GM21515 (cell line): ENCODE data around the gene SLC9A3.

Experiments used
- ATAC-seq: cut with Tn5 transposase; IDR thresholded peaks from one replicate; pipeline ENCODE4 v1.9.1; 2021; ENCODE audit not compliant: unreplicated experiment

Gene SLC9A3

DNA sequence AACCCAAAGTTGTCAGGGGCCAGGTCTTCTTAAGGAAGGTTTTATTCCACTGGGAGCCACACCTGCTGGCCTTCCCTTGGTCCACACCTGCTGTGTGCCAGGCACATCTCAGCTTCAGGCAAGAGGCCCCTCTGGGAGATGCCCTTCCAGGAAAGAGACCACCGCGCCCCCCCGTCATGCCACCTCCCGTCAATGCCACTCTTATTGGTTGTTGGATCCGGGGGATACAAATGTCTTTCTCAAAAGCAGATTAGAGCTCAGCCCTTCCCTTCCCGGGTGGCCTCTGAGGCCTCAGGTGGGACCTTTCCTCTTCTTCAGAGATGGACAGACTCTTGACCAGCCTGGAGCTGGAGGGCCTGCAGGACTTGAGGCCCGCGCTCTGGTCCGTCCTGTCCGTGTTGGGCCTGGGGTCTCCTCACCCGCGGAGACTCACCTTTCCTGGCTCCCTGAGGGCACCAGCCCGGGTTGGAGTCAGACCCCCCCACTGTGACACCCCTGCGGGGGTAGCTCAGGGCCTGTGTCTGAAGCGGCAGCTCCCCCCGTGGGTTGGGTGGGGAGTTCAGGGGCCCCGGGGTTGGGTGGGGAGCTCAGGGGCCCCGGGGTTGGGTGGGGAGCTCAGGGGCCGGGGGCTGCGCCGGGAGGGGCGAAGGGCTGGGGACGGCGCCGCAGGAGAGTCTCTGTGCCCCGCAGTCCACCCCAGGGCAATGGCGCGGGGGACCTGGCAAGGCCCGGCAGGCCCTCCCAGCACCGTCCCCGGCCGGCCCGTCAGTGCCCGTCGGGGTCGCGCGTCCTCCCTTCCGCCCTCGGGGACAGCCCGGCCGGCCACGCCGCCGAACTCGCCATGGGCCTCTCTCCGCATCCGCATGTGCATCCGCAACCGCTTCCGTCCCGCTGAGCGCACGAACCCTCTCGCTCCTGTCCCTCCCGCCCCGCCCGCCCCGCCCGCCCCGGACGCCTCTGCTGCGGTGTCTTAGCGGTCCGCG is 3.7 kb upstream of the SLC9A3 start:
- ATAC-seq = no peak

GRCh38 chr5:526456-527088 is 2.3 kb upstream of the SLC9A3 start:
- no peak for ATAC-seq

DNA sequence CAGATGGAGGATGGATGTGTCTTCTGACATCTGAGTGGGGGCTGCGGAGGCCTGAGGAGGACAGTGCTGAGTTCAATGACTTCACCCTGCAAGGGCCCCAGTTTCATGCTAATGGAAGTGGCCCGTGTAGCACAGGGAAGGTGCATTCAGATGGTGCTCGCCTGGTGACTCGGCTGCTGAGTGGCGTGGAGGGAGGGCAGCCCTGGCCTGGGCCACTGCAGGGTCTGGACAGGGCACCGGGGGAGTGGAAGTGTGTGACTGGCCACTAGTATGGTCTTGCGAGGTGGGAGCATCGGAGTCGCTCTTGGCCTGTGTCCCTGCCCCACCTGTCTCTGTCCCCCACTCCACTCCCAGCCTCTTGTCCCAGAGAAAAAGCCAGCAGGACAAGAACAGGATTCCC is 1.7 kb upstream of the SLC9A3 start:
- no peak for ATAC-seq

DNA sequence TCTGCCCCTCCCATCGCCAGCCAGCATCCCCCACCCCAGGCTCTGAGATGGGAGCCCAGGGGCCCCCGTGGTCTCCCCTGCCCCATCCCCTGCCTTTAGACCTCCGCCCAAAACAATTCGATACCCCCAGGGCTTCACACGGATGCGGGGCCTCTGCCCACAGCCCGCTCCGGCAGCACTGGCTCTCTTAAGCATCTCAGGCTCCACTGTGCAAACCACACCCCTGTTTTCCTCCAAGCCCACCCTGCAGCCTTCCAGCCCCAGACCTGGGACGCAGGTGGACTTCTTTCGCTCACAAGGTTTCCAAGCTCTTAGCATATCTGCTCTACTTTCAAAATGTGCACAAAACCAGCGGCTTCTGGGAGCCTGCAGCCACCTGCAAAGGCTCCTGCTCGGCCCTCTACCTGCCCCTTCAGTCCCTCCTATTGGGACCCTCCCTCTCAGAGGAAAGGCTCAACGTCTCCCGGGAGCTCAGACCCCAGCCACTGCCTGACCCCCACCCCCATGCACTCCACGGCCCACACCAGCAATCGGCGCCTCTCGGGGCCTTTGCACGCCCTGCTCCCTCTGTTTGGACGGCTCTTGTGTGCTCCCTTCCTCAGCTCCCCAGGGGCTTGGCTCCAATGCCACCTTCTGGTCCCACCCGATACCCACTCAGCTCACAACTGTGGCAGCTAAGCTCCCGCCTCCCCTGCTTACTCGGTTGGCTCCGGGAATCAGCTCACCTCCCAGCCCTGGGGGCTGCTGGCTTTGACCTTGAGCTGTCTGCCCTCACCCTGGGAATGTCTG is 918 bp upstream of the SLC9A3 start:
- ATAC-seq = no peak

DNA sequence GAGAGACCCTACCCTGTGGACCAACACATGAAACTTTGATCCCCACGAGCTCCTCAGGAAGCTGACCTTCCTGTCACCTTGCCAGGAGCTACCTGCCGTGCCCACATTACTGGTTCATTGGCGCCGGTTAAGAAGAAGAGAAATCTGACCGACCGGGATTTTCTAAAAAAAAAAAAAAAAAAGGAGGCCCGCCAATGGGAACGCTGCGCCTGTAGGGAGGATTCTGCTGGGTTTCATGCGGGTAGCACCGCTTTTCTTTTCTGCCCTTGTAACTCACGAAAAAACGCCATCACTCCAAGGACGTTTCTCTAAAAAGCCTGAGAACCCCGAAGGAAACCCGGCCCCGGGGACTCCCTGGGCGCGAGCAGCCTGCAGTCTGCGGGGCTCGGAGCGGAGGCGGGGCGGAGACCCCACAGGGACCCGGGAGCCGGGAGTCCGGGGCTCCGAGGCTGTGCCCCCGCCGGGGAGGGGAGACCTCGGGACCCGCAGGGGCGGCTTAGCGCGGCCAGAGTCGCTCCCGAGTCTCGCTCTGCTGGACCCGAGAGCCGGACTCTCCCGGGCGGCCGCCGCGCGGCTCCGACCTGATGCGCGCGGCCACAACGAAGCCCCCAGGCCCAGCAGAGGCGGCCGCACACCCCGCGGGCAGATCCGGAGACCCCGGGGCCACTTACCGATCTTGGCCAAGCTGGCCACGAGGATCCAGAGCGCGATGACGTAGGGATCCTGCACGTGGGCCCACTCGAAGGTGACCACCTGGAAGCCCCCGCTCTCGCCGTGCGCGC is 617 bp downstream of the SLC9A3 start:
- ATAC-seq = no peak

- no peak for ATAC-seq
Measured at GRCh38 chr5:522899-523440, 1.3 kb downstream of the SLC9A3 start.

GRCh38 chr5:522116-522515 is 2.1 kb downstream of the SLC9A3 start:
- ATAC-seq = no peak

- ATAC-seq = no peak
Measured at GRCh38 chr5:521680-522079, 2.6 kb downstream of the SLC9A3 start.

DNA sequence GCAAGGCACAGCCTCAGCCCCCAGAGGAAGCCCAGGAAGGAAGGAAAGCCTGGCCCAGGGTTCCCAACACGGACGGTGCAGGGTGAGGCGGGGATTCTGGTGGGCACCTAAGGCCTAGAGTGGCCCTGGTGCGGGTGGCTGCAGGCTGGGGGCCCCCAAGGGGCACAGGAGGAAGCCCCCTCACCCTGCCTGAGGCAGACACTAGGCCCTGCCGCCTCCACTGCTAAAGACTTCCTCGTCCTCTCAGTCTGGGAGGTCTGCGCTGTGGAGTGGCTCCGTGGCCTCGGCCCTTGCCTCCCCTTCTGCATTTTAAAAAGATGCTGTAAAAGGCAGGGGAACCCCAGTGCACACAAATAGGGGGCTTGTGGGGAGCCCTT is 3.4 kb downstream of the SLC9A3 start:
- no peak for ATAC-seq

DNA sequence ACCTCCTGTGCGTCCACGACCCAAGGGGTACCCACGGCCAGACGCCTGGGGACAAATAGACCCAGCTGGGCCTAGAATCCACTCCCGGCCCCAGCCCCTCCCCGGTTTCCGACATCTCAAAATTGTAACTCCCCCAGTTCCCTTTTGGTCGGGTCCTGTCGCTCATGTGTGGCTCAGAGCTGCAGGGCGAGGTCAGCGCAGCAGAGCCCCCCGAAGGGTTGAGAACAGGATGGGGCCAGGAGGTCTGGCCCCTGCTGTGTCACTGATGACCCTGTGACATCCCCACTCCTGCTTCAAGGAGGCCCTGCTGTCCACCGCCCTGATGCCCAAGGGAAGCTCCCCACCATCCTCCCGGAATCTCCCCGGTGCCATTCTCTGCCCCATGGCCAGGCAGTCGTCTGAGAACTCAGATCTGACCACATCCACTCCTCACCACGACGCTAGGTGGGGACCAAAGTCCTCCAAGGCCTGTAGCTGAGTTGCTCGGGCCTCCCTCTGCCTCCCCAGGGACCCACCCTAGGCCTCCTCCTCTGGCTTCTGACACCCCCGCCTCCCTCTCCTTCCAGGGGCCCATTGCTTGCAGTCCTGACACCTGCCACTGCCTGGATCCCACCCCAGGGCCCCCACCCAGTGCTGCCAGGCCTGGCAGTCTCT is 3.9 kb downstream of the SLC9A3 start:
- no peak for ATAC-seq

GRCh38 chr5:518721-519120 is 5.5 kb downstream of the SLC9A3 start:
- ATAC-seq = no peak

- ATAC-seq = no peak
Measured at GRCh38 chr5:517535-518100, 6.6 kb downstream of the SLC9A3 start.

DNA sequence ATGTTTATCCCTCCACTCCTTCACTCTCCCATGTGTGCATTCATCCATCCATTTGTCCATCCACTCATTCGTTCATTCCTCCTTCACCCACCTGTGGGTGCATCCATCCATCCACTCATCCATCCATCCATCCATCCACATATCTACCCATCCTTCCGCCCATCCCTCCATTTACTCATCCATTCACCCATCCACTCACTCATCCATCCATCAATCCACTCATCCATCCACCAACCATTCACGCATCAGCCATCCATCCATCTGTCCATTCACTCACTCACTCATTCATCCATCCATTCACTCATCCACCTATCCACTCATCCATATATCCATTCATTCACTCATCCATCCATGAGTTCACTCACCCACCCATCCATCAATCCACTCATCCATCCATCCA is 7.3 kb downstream of the SLC9A3 start:
- ATAC-seq = no peak

GRCh38 chr5:516338-516925 is 7.8 kb downstream of the SLC9A3 start:
- ATAC-seq = no peak

DNA sequence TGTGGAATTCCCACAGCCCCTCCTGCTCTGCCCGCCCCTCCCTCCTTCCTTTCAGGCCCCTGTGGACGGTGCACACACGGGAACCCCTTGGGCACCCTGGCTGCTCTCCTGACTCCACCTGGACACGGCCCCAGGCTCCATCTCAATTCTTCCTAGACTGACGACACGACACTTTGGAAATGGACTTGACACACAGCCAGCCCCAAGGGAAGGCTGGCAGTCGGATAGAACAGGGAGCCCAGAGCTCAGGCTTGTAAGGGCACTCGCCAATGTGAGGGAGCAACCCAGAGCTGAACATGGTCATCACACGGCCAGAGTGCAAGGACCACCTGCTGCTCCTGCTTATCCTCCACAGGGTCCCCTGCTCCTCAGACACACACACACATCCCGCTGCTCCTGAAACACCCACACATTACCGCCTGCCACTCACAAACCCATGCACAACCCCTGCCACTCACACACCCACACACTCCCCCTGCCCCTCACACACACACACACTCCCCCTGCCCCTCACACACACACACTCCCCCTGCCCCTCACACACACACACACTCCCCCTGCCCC is 8.9 kb downstream of the SLC9A3 start:
- no peak for ATAC-seq

DNA sequence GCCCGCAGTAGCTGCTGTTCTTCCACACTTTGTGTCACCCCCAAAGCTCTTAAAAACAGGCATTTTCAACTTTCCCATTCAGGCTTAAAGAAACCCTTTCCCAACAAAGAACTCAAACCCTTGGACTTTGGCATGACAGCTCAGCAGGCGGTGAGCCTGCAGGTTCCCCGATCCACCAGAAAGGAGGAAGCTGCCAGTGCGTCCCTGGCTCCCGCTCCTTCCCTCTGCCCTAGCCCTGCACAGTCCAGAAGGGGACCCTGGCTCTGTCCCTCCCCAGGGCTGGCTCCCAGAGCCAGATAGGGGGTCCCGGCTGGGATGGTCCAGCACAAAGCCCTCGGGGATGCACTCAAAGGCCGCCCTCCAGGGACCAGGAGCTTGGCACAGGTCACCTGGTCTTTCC is 9.6 kb downstream of the SLC9A3 start:
- no peak for ATAC-seq

- ATAC-seq = no peak
Measured at GRCh38 chr5:514101-514485, 10.2 kb downstream of the SLC9A3 start.

DNA sequence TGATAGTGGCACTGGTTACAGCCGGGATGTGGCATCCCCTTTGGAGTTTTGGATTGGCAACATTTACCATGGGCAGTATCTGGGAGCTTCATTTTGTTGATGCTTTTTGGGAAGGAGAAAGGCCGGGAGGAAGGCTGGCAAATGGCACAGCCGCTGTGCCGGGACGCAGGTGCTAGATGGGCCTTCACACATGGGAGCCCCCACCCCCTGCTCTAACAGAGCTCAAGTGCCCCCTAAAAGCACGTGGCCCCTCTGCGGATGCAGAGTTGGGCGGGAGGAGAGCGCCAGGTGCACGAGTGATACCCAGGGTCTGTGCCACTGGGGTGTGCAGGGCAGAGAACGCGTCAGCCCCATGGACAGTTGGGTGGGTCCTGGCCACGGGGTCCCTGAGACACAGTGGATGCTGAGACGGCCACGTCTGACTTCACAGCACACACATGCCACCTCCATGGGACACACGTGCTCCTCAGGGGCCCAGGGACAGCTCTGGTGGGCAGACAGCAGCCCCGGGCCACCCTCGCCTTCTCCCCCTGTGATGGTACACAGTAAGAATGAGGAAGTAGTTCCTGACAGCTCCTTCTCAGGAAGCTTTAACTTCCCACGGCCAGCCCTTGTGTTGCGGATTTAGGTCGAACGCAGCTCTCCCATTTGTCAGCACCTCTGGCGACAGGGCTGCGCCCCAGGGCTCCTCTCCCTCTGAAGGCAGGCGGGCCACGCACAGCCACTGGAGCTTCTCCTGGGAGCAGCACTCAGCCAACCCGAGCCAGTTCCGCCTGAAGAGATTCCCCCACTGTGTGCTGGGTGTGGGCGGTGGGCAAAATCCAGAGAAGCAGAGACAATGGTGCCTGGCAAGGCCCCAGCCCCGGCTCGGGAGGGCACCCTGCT is 10.8 kb downstream of the SLC9A3 start:
- ATAC-seq = no peak
